ENCODE data around the gene ABHD12.

The ABHD12 gene

DNA sequence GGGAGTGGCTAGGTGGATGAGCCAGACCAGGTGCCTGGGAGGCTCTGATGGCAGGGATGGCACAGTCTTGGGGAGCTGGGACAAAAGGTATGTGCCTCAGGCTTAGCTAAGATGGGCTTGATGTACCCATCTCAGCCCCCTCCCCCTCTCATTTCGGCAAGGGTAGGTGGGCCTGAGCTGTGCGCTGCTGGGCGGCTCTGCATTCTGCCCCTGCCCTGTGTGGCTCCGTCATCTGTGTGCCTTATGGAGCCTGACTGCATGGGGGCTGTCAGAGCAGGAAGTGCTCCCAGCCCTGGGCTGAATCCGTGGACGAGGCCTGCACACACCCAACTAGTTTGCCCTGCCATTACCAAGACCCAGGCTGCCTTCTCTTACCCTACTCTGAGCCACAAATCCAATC lies 88.0 kb downstream of the ABHD12 start:
- TF ChIP-seq, protein P1, sequence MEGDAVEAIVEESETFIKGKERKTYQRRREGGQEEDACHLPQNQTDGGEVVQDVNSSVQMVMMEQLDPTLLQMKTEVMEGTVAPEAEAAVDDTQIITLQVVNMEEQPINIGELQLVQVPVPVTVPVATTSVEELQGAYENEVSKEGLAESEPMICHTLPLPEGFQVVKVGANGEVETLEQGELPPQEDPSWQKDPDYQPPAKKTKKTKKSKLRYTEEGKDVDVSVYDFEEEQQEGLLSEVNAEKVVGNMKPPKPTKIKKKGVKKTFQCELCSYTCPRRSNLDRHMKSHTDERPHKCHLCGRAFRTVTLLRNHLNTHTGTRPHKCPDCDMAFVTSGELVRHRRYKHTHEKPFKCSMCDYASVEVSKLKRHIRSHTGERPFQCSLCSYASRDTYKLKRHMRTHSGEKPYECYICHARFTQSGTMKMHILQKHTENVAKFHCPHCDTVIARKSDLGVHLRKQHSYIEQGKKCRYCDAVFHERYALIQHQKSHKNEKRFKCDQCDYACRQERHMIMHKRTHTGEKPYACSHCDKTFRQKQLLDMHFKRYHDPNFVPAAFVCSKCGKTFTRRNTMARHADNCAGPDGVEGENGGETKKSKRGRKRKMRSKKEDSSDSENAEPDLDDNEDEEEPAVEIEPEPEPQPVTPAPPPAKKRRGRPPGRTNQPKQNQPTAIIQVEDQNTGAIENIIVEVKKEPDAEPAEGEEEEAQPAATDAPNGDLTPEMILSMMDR (conservative IDR thresholded peaks at IDR 0.05; ENCODE audit: low read depth), result no peak
- CTCF ChIA-PET, result interaction anchor here (0.8 kb wide), 1 partner anchor 27 kb away, joined by 3 read pairs; no protein-coding TSS in a partner anchor
- no peak for DNase-seq (ENCODE audit: low spot score)
- H3K27ac ChIP-seq, result peak overlapping the region; percentile 73
- POLR2A ChIA-PET (ENCODE audit: low non-redundant PET), result no interaction called here

GRCh38 chr20:25301357-25301920 lies 89.2 kb downstream of the ABHD12 start:
- CTCF ChIA-PET, result interaction anchor here (0.6 to 1.6 kb wide), 3 partner anchors 8 to 154 kb away, joined by 3 to 4 read pairs (median 3); no protein-coding TSS in a partner anchor
- POLR2A ChIA-PET (ENCODE audit: low non-redundant PET), result no interaction called here
- TF ChIP-seq, protein P1 (conservative IDR thresholded peaks at IDR 0.05; ENCODE audit: low read depth), result no peak
- DNase-seq (ENCODE audit: low spot score), result no peak
- peak overlapping the region; percentile 73 for H3K27ac ChIP-seq

- ChIA-PET POLR2A (ENCODE audit: low non-redundant PET) (no interaction called here), CTCF (interaction anchor here (0.9 to 1.6 kb wide), 3 partner anchors 9 to 99 kb away, joined by 3 to 10 read pairs (median 4); no protein-coding TSS in a partner anchor)
- no peak for DNase-seq (ENCODE audit: low spot score)
- H3K27ac ChIP-seq, result peak overlapping the region; percentile 73
- TF ChIP-seq, protein P1 (conservative IDR thresholded peaks at IDR 0.05; ENCODE audit: low read depth), result no peak
Observed at GRCh38 chr20:25300496-25301170, 90.0 kb downstream of the ABHD12 start.

DNA sequence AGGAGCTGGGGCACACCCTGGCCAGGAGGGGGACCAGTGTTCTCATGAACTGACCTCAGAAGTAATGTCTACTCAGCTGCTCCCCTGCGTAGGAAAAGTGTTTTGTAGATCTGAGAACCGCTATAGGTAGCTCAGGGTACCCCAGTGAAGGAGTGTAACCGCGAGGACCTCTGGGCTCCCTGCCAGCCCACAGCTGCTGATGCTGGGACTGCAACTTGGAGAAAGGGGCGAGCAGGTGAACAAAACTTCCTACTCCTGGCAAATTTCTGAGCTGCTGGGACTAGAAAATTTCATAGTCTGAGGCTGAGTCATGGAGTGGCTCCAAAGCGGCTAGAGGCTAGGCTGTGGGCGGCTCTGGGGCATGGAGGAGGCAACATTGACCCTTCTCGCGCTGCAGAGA lies 90.8 kb downstream of the ABHD12 start:
- H3K27ac ChIP-seq, result peak overlapping the region; percentile 73
- peak; percentile 32 for DNase-seq (ENCODE audit: low spot score)
- ChIA-PET POLR2A (ENCODE audit: low non-redundant PET) (no interaction called here), CTCF (interaction anchor here (0.6 to 1.6 kb wide), 6 partner anchors 10 to 109 kb away, joined by 3 to 10 read pairs (median 4); no protein-coding TSS in a partner anchor)
- TF ChIP-seq, protein P1 (conservative IDR thresholded peaks at IDR 0.05; ENCODE audit: low read depth), result no peak

GRCh38 chr20:25297141-25297905 lies 93.3 kb downstream of the ABHD12 start:
- POLR2A ChIA-PET (ENCODE audit: low non-redundant PET), result no interaction called here
- DNase-seq (ENCODE audit: low spot score), result no peak
- CTCF ChIA-PET, result no interaction called here
- peak overlapping the region; percentile 73 for H3K27ac ChIP-seq
- TF ChIP-seq, protein P1 (conservative IDR thresholded peaks at IDR 0.05; ENCODE audit: low read depth), result no peak

Data from RWPE1 (cell line).